ENCODE data around the gene DSG4.

- TF ChIP-seq POLR2AphosphoS5 (IDR thresholded peaks at IDR 0.05) (no peak), CTCF (IDR thresholded peaks at IDR 0.05) (no peak)
Measured at GRCh38 chr18:31420032-31420431, 43.5 kb downstream of the DSG4 start.

Measured in transverse colon (tissue), 4 donors.